Astrocyte (in vitro differentiated cells and primary cell): ENCODE measurements around the gene PNPLA2. TPM values are rescaled to one million over a fixed set of nuclear protein-coding genes. Genes with fewer than 3 reads are reported as not detected.

Experiments used
- DNase-seq: peaks from one replicate; pipeline ENCODE4 v3.0.0-alpha.2; 2010; ENCODE audit warnings: low read depth
- FAIRE-seq: peaks from 2 replicates; lab custom pipeline; 2011; peaks lifted over from hg19 to GRCh38; lab: Jason Lieb, UNC
- H2AFZ ChIP-seq: 2 replicates; pipeline ENCODE4 v1.6.0; 2012; ENCODE audit warnings: low read depth, low read length, inconsistent platforms
- H3K27ac ChIP-seq: 2 replicates; pipeline ENCODE4 v1.5.1; 2011; ENCODE audit warnings: low read depth, low read length, inconsistent platforms
- H3K27me3 ChIP-seq: 2 replicates; pipeline ENCODE4 v1.6.0; 2011; ENCODE audit warnings: low read length, inconsistent platforms; ENCODE audit not compliant: insufficient read depth
- H3K36me3 ChIP-seq: 2 replicates; pipeline ENCODE4 v1.5.1; 2011; ENCODE audit warnings: low read length, inconsistent platforms; ENCODE audit not compliant: insufficient read depth
- H3K4me1 ChIP-seq: 2 replicates; pipeline ENCODE4 v1.5.1; 2011; ENCODE audit warnings: low read length, inconsistent platforms; ENCODE audit not compliant: insufficient read depth
- H3K4me2 ChIP-seq: 2 replicates; pipeline ENCODE4 v1.6.0; 2012; ENCODE audit warnings: low read length, inconsistent platforms
- H3K4me3 ChIP-seq: 2 replicates; pipeline ENCODE4 v1.5.1; 2011; ENCODE audit warnings: low read depth, mild to moderate bottlenecking, low read length, inconsistent platforms; ENCODE audit not compliant: insufficient read depth
- H3K79me2 ChIP-seq: 2 replicates; pipeline ENCODE4 v1.6.0; 2012; ENCODE audit warnings: mild to moderate bottlenecking, low read length, inconsistent platforms; ENCODE audit not compliant: insufficient read depth
- H3K9ac ChIP-seq: 2 replicates; pipeline ENCODE4 v1.6.0; 2012; ENCODE audit warnings: mild to moderate bottlenecking, low read length, inconsistent platforms
- H3K9me3 ChIP-seq: 2 replicates; pipeline ENCODE4 v1.5.1; 2012; ENCODE audit warnings: low read depth, mild to moderate bottlenecking, low read length, inconsistent platforms; ENCODE audit not compliant: insufficient read depth
- H4K20me1 ChIP-seq: 2 replicates; pipeline ENCODE4 v1.6.0; 2012; ENCODE audit warnings: low read length, inconsistent platforms; ENCODE audit not compliant: insufficient read depth
- H3K27ac Mint-ChIP-seq: one replicate; pipeline ENCODE4 v1.8.0; 2021; ENCODE audit warnings: mild to moderate bottlenecking, mixed read lengths; ENCODE audit not compliant: unreplicated experiment
- H3K27me3 Mint-ChIP-seq: one replicate; pipeline ENCODE4 v1.8.0; 2021; ENCODE audit warnings: low read depth, mixed read lengths; ENCODE audit not compliant: unreplicated experiment
- H3K36me3 Mint-ChIP-seq: one replicate; pipeline ENCODE4 v1.8.0; 2021; ENCODE audit warnings: low read depth, mixed read lengths; ENCODE audit not compliant: unreplicated experiment
- H3K4me1 Mint-ChIP-seq: one replicate; pipeline ENCODE4 v1.8.0; 2021; ENCODE audit warnings: low read depth, mixed read lengths; ENCODE audit not compliant: unreplicated experiment
- H3K4me3 Mint-ChIP-seq: one replicate; pipeline ENCODE4 v1.8.0; 2021; ENCODE audit warnings: mild to moderate bottlenecking, moderate library complexity, mixed read lengths; ENCODE audit not compliant: unreplicated experiment
- H3K9me3 Mint-ChIP-seq: one replicate; pipeline ENCODE4 v1.8.0; 2021; ENCODE audit warnings: mild to moderate bottlenecking, mixed read lengths; ENCODE audit not compliant: unreplicated experiment
- EZH2 ChIP-seq: IDR thresholded peaks from 2 replicates; pipeline ENCODE4 v1.6.1; 2012; ENCODE audit warnings: mild to moderate bottlenecking, low read length, inconsistent platforms; ENCODE audit not compliant: insufficient read depth
- total RNA-seq: library from RNA; stranded (reverse); gene quantifications from 2 replicates; pipeline ENCODE4 v1.2.1, GENCODE V29; 2021
- TF ChIP-seq, protein P1 (sequence below): IDR thresholded peaks from 2 replicates; pipeline ENCODE4 v1.5.1; 2011; ENCODE audit warnings: low read depth, mild to moderate bottlenecking, inconsistent platforms, low read length, moderate library complexity; ENCODE audit not compliant: insufficient read depth

PNPLA2 gene
- total RNA-seq, 1 donor from 2014 or later = 46.8 TPM

- peaks cover 75% of the 10 kb centered on the region for H3K79me2 ChIP-seq
- peaks cover 19% of the 10 kb centered on the region for H3K36me3 ChIP-seq
- Mint-ChIP-seq H3K36me3 (peaks cover 6% of the 10 kb centered on the region), H3K27me3 (no peaks in the 10 kb centered on the region), H3K4me1 (peaks cover 16% of the 10 kb centered on the region), H3K27ac (no peak overlapping the region), H3K9me3 (no peaks in the 10 kb centered on the region), H3K4me3 (peak overlapping the region; percentile 89)
- H3K27ac ChIP-seq = no peak overlapping the region
- peaks cover 46% of the 10 kb centered on the region for H3K4me1 ChIP-seq
- TF ChIP-seq, protein P1, sequence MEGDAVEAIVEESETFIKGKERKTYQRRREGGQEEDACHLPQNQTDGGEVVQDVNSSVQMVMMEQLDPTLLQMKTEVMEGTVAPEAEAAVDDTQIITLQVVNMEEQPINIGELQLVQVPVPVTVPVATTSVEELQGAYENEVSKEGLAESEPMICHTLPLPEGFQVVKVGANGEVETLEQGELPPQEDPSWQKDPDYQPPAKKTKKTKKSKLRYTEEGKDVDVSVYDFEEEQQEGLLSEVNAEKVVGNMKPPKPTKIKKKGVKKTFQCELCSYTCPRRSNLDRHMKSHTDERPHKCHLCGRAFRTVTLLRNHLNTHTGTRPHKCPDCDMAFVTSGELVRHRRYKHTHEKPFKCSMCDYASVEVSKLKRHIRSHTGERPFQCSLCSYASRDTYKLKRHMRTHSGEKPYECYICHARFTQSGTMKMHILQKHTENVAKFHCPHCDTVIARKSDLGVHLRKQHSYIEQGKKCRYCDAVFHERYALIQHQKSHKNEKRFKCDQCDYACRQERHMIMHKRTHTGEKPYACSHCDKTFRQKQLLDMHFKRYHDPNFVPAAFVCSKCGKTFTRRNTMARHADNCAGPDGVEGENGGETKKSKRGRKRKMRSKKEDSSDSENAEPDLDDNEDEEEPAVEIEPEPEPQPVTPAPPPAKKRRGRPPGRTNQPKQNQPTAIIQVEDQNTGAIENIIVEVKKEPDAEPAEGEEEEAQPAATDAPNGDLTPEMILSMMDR = peak; percentile 23
- no peak for TF ChIP-seq EZH2
- H2AFZ ChIP-seq = no peak overlapping the region
- H4K20me1 ChIP-seq = peaks cover 71% of the 10 kb centered on the region
- DNase-seq (no peak), FAIRE-seq (no peak)
- peak overlapping the region; percentile 97 for H3K4me3 ChIP-seq
- H3K27me3 ChIP-seq = no peaks in the 10 kb centered on the region
- H3K9ac ChIP-seq = peak overlapping the region; percentile 94
- peak overlapping the region; percentile 88 for H3K4me2 ChIP-seq
- H3K9me3 ChIP-seq = no peaks in the 10 kb centered on the region
Measured at GRCh38 chr11:839875-840617, 21.3 kb downstream of the PNPLA2 start.

DNA sequence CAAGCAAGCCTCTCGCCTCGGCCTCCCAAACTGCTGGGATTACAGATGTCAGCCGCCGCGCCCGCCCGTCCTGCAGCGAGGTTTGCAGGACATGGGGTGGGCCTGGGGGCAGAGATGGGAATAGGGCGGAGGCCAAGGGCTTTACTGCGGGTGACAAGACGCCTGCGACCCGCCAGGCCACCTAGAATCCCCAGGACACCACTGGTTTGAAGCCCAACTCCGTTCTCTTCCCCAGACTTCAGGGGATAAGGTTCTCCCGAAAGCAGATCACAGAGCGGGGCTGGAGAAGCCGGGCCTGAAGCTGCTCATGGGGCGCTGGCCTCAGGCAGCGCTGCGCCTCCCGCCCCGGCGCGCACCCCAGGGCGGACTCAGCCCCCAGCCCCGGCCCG, 23.3 kb downstream of the PNPLA2 start:
- no peak for FAIRE-seq
- peaks cover 16% of the 10 kb centered on the region for H3K36me3 ChIP-seq
- no peak overlapping the region for H2AFZ ChIP-seq

More for the DNA sequence above, 23.3 kb downstream of the PNPLA2 start:
- Histone ChIP-seq H3K27ac (peak overlapping the region; percentile 93), H3K27me3 (no peaks in the 10 kb centered on the region), H3K9ac (peak overlapping the region; percentile 94), H3K9me3 (no peaks in the 10 kb centered on the region), H3K79me2 (peaks cover 75% of the 10 kb centered on the region), H4K20me1 (peaks cover 75% of the 10 kb centered on the region), H3K4me1 (peaks cover 55% of the 10 kb centered on the region), H3K4me3 (peak overlapping the region; percentile 97), H3K4me2 (peak overlapping the region; percentile 88)
- no peaks in the 10 kb centered on the region for H3K27me3 Mint-ChIP-seq
- peaks cover 6% of the 10 kb centered on the region for H3K36me3 Mint-ChIP-seq
- no peaks in the 10 kb centered on the region for H3K9me3 Mint-ChIP-seq
- DNase-seq = no peak
- H3K27ac Mint-ChIP-seq = peak overlapping the region; percentile 77
- TF ChIP-seq, protein P1 = no peak
- TF ChIP-seq EZH2 = no peak
- H3K4me3 Mint-ChIP-seq = peak overlapping the region; percentile 89
- H3K4me1 Mint-ChIP-seq = peaks cover 20% of the 10 kb centered on the region
